GM10248 (cell line): ENCODE results near the gene ACAD9.

Source experiments
- CTCF ChIA-PET: fragments of 300-600 bp; sonication (Branson Sonifier 250); formaldehyde crosslinking; extraction: SDS; loops from one replicate; lab custom pipeline; 2021; ENCODE audit warnings: antibody characterized with exemption; lab: Yijun Ruan, JAX
- POLR2A ChIA-PET: fragments of 350-650 bp; sonication (Branson Sonifier 250); formaldehyde crosslinking; extraction: SDS; loops from one replicate; lab custom pipeline; 2020; ENCODE audit warnings: antibody characterized with exemption; lab: Yijun Ruan, JAX
- DNase-seq: peaks from one replicate; pipeline ENCODE4 v3.0.0; 2012; ENCODE audit errors: extremely low spot score
- TF ChIP-seq, protein P1 (sequence below): IDR thresholded peaks from 2 replicates; pipeline ENCODE4 v1.5.1; 2012; ENCODE audit warnings: mild to moderate bottlenecking, low read depth; ENCODE audit errors: extremely low read depth, missing control alignments, control extremely low read depth

ACAD9 gene

GRCh38 chr3:128931046-128931445, 51.6 kb downstream of the ACAD9 start:
- TF ChIP-seq, protein P1, sequence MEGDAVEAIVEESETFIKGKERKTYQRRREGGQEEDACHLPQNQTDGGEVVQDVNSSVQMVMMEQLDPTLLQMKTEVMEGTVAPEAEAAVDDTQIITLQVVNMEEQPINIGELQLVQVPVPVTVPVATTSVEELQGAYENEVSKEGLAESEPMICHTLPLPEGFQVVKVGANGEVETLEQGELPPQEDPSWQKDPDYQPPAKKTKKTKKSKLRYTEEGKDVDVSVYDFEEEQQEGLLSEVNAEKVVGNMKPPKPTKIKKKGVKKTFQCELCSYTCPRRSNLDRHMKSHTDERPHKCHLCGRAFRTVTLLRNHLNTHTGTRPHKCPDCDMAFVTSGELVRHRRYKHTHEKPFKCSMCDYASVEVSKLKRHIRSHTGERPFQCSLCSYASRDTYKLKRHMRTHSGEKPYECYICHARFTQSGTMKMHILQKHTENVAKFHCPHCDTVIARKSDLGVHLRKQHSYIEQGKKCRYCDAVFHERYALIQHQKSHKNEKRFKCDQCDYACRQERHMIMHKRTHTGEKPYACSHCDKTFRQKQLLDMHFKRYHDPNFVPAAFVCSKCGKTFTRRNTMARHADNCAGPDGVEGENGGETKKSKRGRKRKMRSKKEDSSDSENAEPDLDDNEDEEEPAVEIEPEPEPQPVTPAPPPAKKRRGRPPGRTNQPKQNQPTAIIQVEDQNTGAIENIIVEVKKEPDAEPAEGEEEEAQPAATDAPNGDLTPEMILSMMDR = no peak
- DNase-seq = no peak
- CTCF ChIA-PET = interaction anchor here (1.0 to 2.0 kb wide), 3 partner anchors 11 to 40 kb away, joined by 4 to 6 read pairs (median 5); no protein-coding TSS in a partner anchor
- POLR2A ChIA-PET = no interaction called here

DNA sequence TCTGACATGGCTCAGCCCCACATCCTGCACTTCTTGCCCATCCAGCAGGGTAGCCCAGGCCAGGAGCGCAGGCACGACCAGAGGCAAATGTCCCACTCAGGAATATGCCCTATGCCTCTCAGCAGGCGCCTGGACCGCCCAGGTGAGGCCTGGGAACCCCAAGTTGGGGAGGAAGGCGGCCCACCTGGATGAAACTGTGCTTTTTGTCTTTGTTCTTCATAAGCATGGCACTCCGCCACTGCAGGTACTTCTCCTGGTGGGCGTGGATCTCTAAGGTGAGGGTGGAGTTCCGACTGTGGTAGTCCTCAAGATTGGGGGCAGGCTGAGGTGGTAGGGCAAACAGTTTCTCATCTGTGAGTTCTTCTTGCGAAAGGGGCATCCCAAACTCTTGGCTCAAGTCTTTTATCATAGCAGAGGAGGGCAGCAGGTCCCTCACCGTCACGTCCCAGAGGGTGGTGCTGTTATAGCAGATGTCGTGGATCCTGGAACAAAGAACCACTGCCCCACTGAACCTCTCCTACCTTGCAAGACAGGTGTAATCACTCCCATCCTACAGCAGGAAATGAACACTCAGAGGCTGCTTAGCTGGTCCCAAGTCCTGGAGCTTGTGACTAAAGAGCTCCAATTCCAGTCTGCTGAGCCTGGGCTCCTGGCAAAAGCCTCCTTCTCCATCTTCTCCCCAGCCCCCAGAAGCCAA, 53.2 kb downstream of the ACAD9 start:
- POLR2A ChIA-PET = interaction anchor here (0.6 kb wide), 1 partner anchor 315 kb away, joined by 3 read pairs; no protein-coding TSS in a partner anchor
- CTCF ChIA-PET = interaction anchor here (1.0 to 2.0 kb wide), 5 partner anchors 9 to 38 kb away, joined by 3 to 6 read pairs (median 3); no protein-coding TSS in a partner anchor
- DNase-seq = no peak
- TF ChIP-seq, protein P1 = no peak

DNA sequence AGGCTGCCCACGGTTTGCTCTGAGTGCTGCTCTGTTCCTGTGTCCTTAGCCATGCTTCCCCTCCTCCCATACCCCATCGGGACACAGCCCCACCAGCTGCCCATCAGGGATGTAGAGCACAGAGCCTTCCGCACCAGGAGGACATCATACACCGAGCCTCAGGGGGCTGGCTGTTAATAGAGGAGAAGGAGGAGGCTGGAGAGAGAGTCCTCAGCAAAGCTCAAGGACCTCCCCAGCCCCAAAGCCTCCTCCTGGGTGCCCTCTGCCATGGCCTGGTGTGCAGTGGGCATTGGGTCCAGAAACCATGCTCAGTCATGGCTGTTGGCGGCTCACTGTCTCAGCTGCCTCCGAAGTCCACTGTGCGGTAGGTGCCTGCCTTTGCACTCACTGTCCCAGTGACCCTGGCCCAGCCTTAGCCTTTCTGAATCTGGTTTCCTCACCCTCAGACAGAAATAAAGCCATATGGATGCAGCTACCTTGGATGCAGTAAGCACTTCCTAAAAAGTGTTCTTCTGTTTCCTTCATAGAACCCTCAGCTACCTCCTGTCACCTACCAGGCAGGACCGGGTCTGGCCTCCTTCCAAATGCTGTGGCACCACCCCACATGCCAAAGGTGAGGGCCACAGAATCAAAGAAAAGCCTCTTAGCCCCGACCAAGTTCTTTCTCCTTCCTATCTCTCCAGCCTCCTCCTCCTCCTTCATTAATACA, 53.9 kb downstream of the ACAD9 start:
- CTCF ChIA-PET = interaction anchor here (1.5 kb wide), 1 partner anchor 10 kb away, joined by 3 read pairs; no protein-coding TSS in a partner anchor

GRCh38 chr3:128933922-128934253, 54.5 kb downstream of the ACAD9 start:
- TF ChIP-seq, protein P1 = no peak
- no peak for DNase-seq
- ChIA-PET POLR2A (interaction anchor here (0.6 kb wide), 1 partner anchor 14 kb away, joined by 10 read pairs; no protein-coding TSS in a partner anchor), CTCF (interaction anchor here (1.5 kb wide), 1 partner anchor 9 kb away, joined by 3 read pairs; no protein-coding TSS in a partner anchor)

More for the DNA sequence above, 53.9 kb downstream of the ACAD9 start:
- POLR2A ChIA-PET = interaction anchor here (0.6 kb wide), 1 partner anchor 15 kb away, joined by 10 read pairs; no protein-coding TSS in a partner anchor
- TF ChIP-seq, protein P1 = no peak
- no peak for DNase-seq

GRCh38 chr3:128935922-128936321, 56.5 kb downstream of the ACAD9 start:
- DNase-seq = no peak
- POLR2A ChIA-PET = no interaction called here
- CTCF ChIA-PET = interaction anchor here (1.4 kb wide), 1 partner anchor 11 kb away, joined by 3 read pairs; no protein-coding TSS in a partner anchor
- TF ChIP-seq, protein P1 = no peak

GRCh38 chr3:128936341-128936740, 56.9 kb downstream of the ACAD9 start:
- TF ChIP-seq, protein P1 = no peak
- CTCF ChIA-PET = interaction anchor here (1.4 kb wide), 1 partner anchor 10 kb away, joined by 3 read pairs; no protein-coding TSS in a partner anchor
- POLR2A ChIA-PET = no interaction called here
- DNase-seq = no peak
